H1 (cell line): ENCODE data around the gene SERTAD2. TPM values are rescaled to one million over a fixed set of nuclear protein-coding genes. Genes with fewer than 3 reads are reported as not detected.

Experiments used
- CTCF ChIA-PET: fragments of 300-600 bp; sonication (Branson Sonifier 250); formaldehyde crosslinking; loops from one replicate; lab custom pipeline; 2021; ENCODE audit not compliant: partially characterized antibody; lab: Charles Lee
- POLR2A ChIA-PET: fragments of 300-600 bp; sonication (Branson Sonifier 250); formaldehyde crosslinking; loops from one replicate; lab custom pipeline; 2021; ENCODE audit warnings: inconsistent platforms; ENCODE audit not compliant: partially characterized antibody; lab: Charles Lee
- DNase-seq, 2 experiments: peaks; one replicate each; pipeline versions ENCODE4 v3.0.0 to v3.0.0-alpha.2; 2010 to 2022; ENCODE audit warnings: low spot score in 2 of 2, low read depth in 1 of 2, mixed read lengths in 1 of 2
- FAIRE-seq: peaks from 2 replicates; lab custom pipeline; 2011; peaks lifted over from hg19 to GRCh38; lab: Jason Lieb, UNC
- H2AFZ ChIP-seq: 2 replicates; pipeline ENCODE4 v1.8.1; 2012; ENCODE audit warnings: low read length, inconsistent platforms
- H2AK5ac ChIP-seq: 2 replicates; pipeline ENCODE4 v1.6.1; 2013; ENCODE audit warnings: low read depth, low read length
- H2BK120ac ChIP-seq: replicated peaks from 2 replicates; pipeline ENCODE3; 2013; ENCODE audit warnings: low read depth, low read length, inconsistent platforms
- H2BK12ac ChIP-seq: 2 replicates; pipeline ENCODE4 v1.6.1; 2013; ENCODE audit warnings: low read depth, low read length
- H2BK15ac ChIP-seq: 2 replicates; pipeline ENCODE4 v1.6.1; 2013; ENCODE audit warnings: low read length
- H2BK20ac ChIP-seq: 2 replicates; pipeline ENCODE4 v1.6.1; 2013; ENCODE audit warnings: low read length
- H2BK5ac ChIP-seq: 2 replicates; pipeline ENCODE4 v1.6.1; 2013; ENCODE audit warnings: low read depth, low read length
- H3K14ac ChIP-seq: 2 replicates; pipeline ENCODE4 v1.6.1; 2013; ENCODE audit warnings: inconsistent platforms; ENCODE audit not compliant: insufficient read length
- H3K18ac ChIP-seq: 2 replicates; pipeline ENCODE4 v1.6.1; 2013; ENCODE audit warnings: low read length; ENCODE audit errors: extremely low read depth
- H3K23ac ChIP-seq: 2 replicates; pipeline ENCODE4 v1.6.1; 2013; ENCODE audit warnings: inconsistent platforms; ENCODE audit not compliant: insufficient read length
- H3K23me2 ChIP-seq: 2 replicates; pipeline ENCODE4 v1.6.1; 2013; ENCODE audit warnings: low read depth, low read length
- H3K27ac ChIP-seq: 2 replicates; pipeline ENCODE4 v1.6.1; 2011; ENCODE audit warnings: low read depth, low read length, inconsistent platforms
- H3K27me3 ChIP-seq, 4 experiments: replicated peaks in 1 of 4; 1 replicate in 1 of 4; 2 replicates in 3 of 4; pipeline versions ENCODE4 v1.6.1 to v1.8.1; 2011 to 2013; ENCODE audit warnings: low read length in 3 of 4, mild to moderate bottlenecking in 3 of 4, inconsistent platforms in 2 of 4, mixed read lengths in 2 of 4, moderate library complexity in 1 of 4; ENCODE audit not compliant: control insufficient read depth in 3 of 4, insufficient read depth in 3 of 4; ENCODE audit errors: extremely low read depth in 1 of 4
- H3K36me3 ChIP-seq, 4 experiments: 2 replicates each; pipeline versions ENCODE4 v1.6.1 to v1.8.1; 2011 to 2013; ENCODE audit warnings: mild to moderate bottlenecking in 4 of 4, low read length in 3 of 4, moderate library complexity in 2 of 4, control low read depth in 1 of 4, inconsistent platforms in 1 of 4; ENCODE audit not compliant: insufficient read depth in 4 of 4, control insufficient read depth in 2 of 4
- H3K4ac ChIP-seq: replicated peaks from 2 replicates; pipeline ENCODE3; 2013; ENCODE audit warnings: low read length, low read depth, mixed read lengths, inconsistent platforms; ENCODE audit not compliant: insufficient read length
- H3K4me1 ChIP-seq, 4 experiments: replicated peaks in 1 of 4; 1 replicate in 1 of 4; 2 replicates in 3 of 4; pipeline versions ENCODE4 v1.6.1 to v1.8.1; 2011 to 2013; ENCODE audit warnings: low read length in 3 of 4, inconsistent platforms in 2 of 4, mixed read lengths in 1 of 4; ENCODE audit not compliant: insufficient read depth in 4 of 4, control insufficient read depth in 3 of 4
- H3K4me2 ChIP-seq, 2 experiments: 2 replicates each; pipeline versions ENCODE4 v1.6.1 to v1.8.1; 2011 to 2013; ENCODE audit warnings: low read depth in 2 of 2, low read length in 2 of 2, control low read depth in 1 of 2, inconsistent platforms in 1 of 2, mild to moderate bottlenecking in 1 of 2; ENCODE audit not compliant: insufficient read depth in 1 of 2
- H3K4me3 ChIP-seq, 4 experiments: fragments of 200-600, 300-600 bp in 1 of 4; sonication (generic), shearing (Covaris generic), sonication (Bioruptor Twin) in 1 of 4; 2 replicates each; pipeline versions ENCODE4 v1.5.1 to v1.8.1; 2011 to 2016; ENCODE audit warnings: low read length in 4 of 4, low read depth in 3 of 4, control low read depth in 2 of 4, inconsistent platforms in 2 of 4, mild to moderate bottlenecking in 2 of 4, mixed read lengths in 1 of 4, moderate library complexity in 1 of 4; ENCODE audit not compliant: insufficient read depth in 2 of 4; ENCODE audit errors: extremely low read depth in 1 of 4
- H3K56ac ChIP-seq: replicated peaks from 2 replicates; pipeline ENCODE3; 2013; ENCODE audit warnings: low read depth, mild to moderate bottlenecking, mixed read lengths, low read length, inconsistent platforms; ENCODE audit not compliant: insufficient read length
- H3K79me1 ChIP-seq: 2 replicates; pipeline ENCODE4 v1.6.1; 2013; ENCODE audit warnings: low read depth, low read length, control low read depth
- H3K79me2 ChIP-seq, 2 experiments: 2 replicates each; pipeline versions ENCODE4 v1.6.1 to v1.8.1; 2012 to 2013; ENCODE audit warnings: low read length in 2 of 2, mild to moderate bottlenecking in 2 of 2, inconsistent platforms in 1 of 2; ENCODE audit not compliant: insufficient read depth in 2 of 2, control insufficient read depth in 1 of 2
- H3K9ac ChIP-seq, 4 experiments: replicated peaks in 1 of 4; 1 replicate in 1 of 4; 2 replicates in 3 of 4; pipeline versions ENCODE4 v1.6.1 to v1.8.1; 2011 to 2013; ENCODE audit warnings: low read depth in 3 of 4, low read length in 3 of 4, control low read depth in 2 of 4, mild to moderate bottlenecking in 2 of 4, moderate library complexity in 2 of 4, inconsistent platforms in 1 of 4; ENCODE audit errors: extremely low read depth in 1 of 4
- H3K9me3 ChIP-seq, 2 experiments: 2 replicates each; pipeline versions ENCODE4 v1.6.1 to v1.8.1; 2012 to 2013; ENCODE audit warnings: mild to moderate bottlenecking in 2 of 2, moderate library complexity in 2 of 2, control low read depth in 1 of 2, inconsistent platforms in 1 of 2, low read depth in 1 of 2, low read length in 1 of 2, mixed read lengths in 1 of 2; ENCODE audit not compliant: insufficient read depth in 2 of 2
- H4K20me1 ChIP-seq, 2 experiments: replicated peaks in 1 of 2; 2 replicates each; pipeline versions ENCODE3 to v1.8.1; 2011 to 2013; ENCODE audit warnings: inconsistent platforms in 2 of 2, low read length in 2 of 2, mild to moderate bottlenecking in 1 of 2; ENCODE audit not compliant: insufficient read depth in 2 of 2, control insufficient read depth in 1 of 2
- H4K5ac ChIP-seq: 2 replicates; pipeline ENCODE4 v1.6.1; 2013; ENCODE audit warnings: low read length, low read depth, mixed read lengths, inconsistent platforms; ENCODE audit not compliant: insufficient read length
- H4K8ac ChIP-seq: 2 replicates; pipeline ENCODE4 v1.8.0; 2013; ENCODE audit warnings: mild to moderate bottlenecking, moderate library complexity, low read length, inconsistent platforms; ENCODE audit not compliant: insufficient read depth; ENCODE audit errors: extremely low read depth
- H4K91ac ChIP-seq: replicated peaks from 2 replicates; pipeline ENCODE3; 2013; ENCODE audit warnings: low read length, mixed read lengths, inconsistent platforms; ENCODE audit not compliant: insufficient read length
- CBX5 ChIP-seq: fragments of 300-800, 300-1000 bp; sonication (generic); IDR thresholded peaks from 2 replicates; pipeline ENCODE4 v1.7.1; 2016; ENCODE audit warnings: antibody characterized with exemption, low read length, low read depth
- EP300 ChIP-seq, 2 experiments: IDR thresholded peaks; 1 replicate in 1 of 2; 2 replicates in 1 of 2; pipeline ENCODE4 v1.6.1; 2011 to 2012; ENCODE audit warnings: low read depth in 2 of 2, low read length in 2 of 2, mild to moderate bottlenecking in 2 of 2, borderline replicate concordance in 1 of 2, inconsistent platforms in 1 of 2, moderate library complexity in 1 of 2
- GABPA ChIP-seq: IDR thresholded peaks from 2 replicates; pipeline ENCODE4 v1.6.1; 2011; ENCODE audit warnings: mild to moderate bottlenecking, low read length, moderate library complexity, borderline replicate concordance; ENCODE audit not compliant: insufficient read depth
- HDAC2 ChIP-seq, 2 experiments: fragments of 300-600 bp in 1 of 2; sonication (generic) in 1 of 2; IDR thresholded peaks; 2 replicates each; pipeline ENCODE4 v1.6.1; 2011 to 2012; ENCODE audit warnings: low read depth in 2 of 2, low read length in 2 of 2, mild to moderate bottlenecking in 2 of 2, moderate library complexity in 2 of 2, borderline replicate concordance in 1 of 2, inconsistent platforms in 1 of 2
- JUN ChIP-seq: IDR thresholded peaks from 2 replicates; pipeline ENCODE4 v1.6.1; 2011; ENCODE audit warnings: low read depth, mild to moderate bottlenecking, improper control_type of control experiment, low read length
- NRF1 ChIP-seq: IDR thresholded peaks from 2 replicates; pipeline ENCODE4 v1.6.1; 2011; ENCODE audit warnings: mild to moderate bottlenecking, low read depth, low read length, improper control_type of control experiment
- PHF8 ChIP-seq: fragments of 200-600 bp; sonication (generic); conservative IDR thresholded peaks from 2 replicates; pipeline ENCODE4 v1.7.1; 2012; ENCODE audit warnings: low read depth, mild to moderate bottlenecking, inconsistent platforms, low read length, moderate library complexity
- RBBP5 ChIP-seq: IDR thresholded peaks from 2 replicates; pipeline ENCODE4 v1.7.1; 2012; ENCODE audit warnings: low read depth, mild to moderate bottlenecking, inconsistent platforms, low read length, moderate library complexity, borderline replicate concordance
- RFX5 ChIP-seq: IDR thresholded peaks from 2 replicates; pipeline ENCODE4 v1.6.1; 2011; ENCODE audit warnings: low read depth, low read length, improper control_type of control experiment, borderline replicate concordance
- SIRT6 ChIP-seq: IDR thresholded peaks from one replicate; pipeline ENCODE4 v1.7.1; 2012; ENCODE audit warnings: low read length, inconsistent platforms
- SP1 ChIP-seq: IDR thresholded peaks from 2 replicates; pipeline ENCODE4 v1.6.1; 2011; ENCODE audit warnings: low read depth, low read length
- TAF7 ChIP-seq: optimal IDR thresholded peaks from 2 replicates; pipeline ENCODE3; 2011; ENCODE audit warnings: low read depth, mild to moderate bottlenecking, inconsistent platforms, low read length, moderate library complexity, borderline replicate concordance
- WGBS, 2 experiments: shearing (Covaris generic) in 1 of 2; methylation state at CpG; one replicate each; pipeline versions ENCODE4 v1.1.6 to v1.1.7; 2013 to 2015; ENCODE audit warnings: low lambda C conversion rate in 2 of 2, mixed read lengths in 2 of 2, inconsistent platforms in 1 of 2, low coverage in 1 of 2, missing lambda C conversion rate in 1 of 2; ENCODE audit not compliant: insufficient replicate concordance in 2 of 2, insufficient coverage in 1 of 2, insufficient read length in 1 of 2; ENCODE audit errors: extremely low coverage in 1 of 2, missing lambda C conversion rate in 1 of 2; 5-methylcytosine and 5-hydroxymethylcytosine counted together
- polyA plus RNA-seq, 7 experiments: library from polyadenylated mRNA; depleted of rRNA in 3 of 7; stranded (reverse) in 5 of 7; unstranded in 2 of 7; fragments of >200 nt in 5 of 7; fragments of 200-250 nt in 2 of 7; gene quantifications; 1 replicate in 5 of 7; 2 replicates in 1 of 7; 4 replicates in 1 of 7; pipeline versions ENCODE4 v1.2.1 to v1.2.3, GENCODE V29; 2011 to 2013; ENCODE audit warnings: missing spikeins in 2 of 7, mixed read lengths in 2 of 7
- total RNA-seq: library from RNA; stranded (reverse); fragmentation: NEBNext Ultra II Directional; extraction: Animal tissue kit (Norgen Biotek cat#: 25700); gene quantifications from 2 replicates; pipeline ENCODE4 v1.2.1, GENCODE V29; 2021

The SERTAD2 gene
- total and polyA plus RNA-seq, 2 of the 8 experiments (the other 6 are each of a cell fraction or from before 2014, with no cell fraction given), result 2.9 to 4.5 TPM

DNA sequence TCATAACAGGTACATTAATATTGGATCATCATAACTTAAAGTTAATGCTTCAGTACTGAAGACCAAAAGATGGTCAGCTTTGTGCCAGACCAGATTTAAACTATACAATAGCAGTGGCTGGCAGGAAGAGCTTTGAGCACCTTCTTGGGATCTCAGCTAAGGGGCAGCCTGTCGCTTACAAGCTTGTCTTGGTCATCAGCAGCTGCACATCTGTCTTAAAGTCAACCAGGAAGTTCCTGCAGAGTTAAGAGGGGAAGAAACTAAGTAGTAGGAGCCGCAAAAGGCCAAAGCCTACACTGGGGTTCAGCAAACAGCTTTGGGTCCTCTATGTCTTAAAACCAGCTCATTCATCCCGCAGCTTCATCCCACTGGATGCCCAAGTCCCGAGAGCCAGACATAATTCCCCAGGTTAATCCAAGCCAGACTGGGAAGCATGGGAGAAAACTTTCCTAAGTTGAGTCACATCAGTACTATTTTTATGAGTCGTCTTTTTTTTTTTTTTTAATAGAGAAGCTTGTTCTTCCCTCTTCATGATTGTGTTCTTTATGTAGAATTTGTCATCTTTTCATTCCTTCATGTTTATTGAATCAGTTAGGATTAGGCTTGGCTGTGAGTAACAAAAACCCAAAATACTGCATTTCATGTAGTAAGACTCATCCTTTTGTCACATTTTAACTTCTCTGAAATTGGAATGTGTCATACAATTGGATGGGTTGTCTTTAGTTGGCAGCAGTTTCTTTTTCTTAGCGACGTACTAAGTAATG lies 59.3 kb downstream of the SERTAD2 start:
- no peak overlapping the region for H3K9ac ChIP-seq
- TF ChIP-seq NRF1 (no peak), HDAC2 (IDR thresholded peaks at IDR 0.05; ENCODE audit: borderline replicate concordance in 1 of 2, low read depth in 2 of 2, low read length in 2 of 2) (no peak), RFX5 (no peak), RBBP5 (no peak), GABPA (no peak), JUN (no peak), SIRT6 (no peak), SP1 (no peak), CBX5 (no peak), TAF7 (no peak), EP300 (IDR thresholded peaks at IDR 0.05; ENCODE audit: borderline replicate concordance in 1 of 2, low read depth in 2 of 2, low read length in 2 of 2) (no peak), PHF8 (no peak)

More for the DNA sequence above, 59.3 kb downstream of the SERTAD2 start:
- no peak overlapping the region for H4K91ac ChIP-seq
- no peaks in the 10 kb centered on the region for H3K79me2 ChIP-seq
- H3K4me2 ChIP-seq, result no peak overlapping the region
- H2BK12ac ChIP-seq, result no peak overlapping the region
- H3K23ac ChIP-seq, result no peak overlapping the region
- POLR2A ChIA-PET, result interaction anchor here (0.6 to 0.7 kb wide), 2 partner anchors 12 to 233 kb away, joined by 3 read pairs; no protein-coding TSS in a partner anchor
- H3K4me1 ChIP-seq, result no peaks in the 10 kb centered on the region
- H3K14ac ChIP-seq, result no peak overlapping the region
- no peak overlapping the region for H3K4ac ChIP-seq
- no peak overlapping the region for H2AFZ ChIP-seq
- CTCF ChIA-PET, result interaction anchor here (0.6 to 6.4 kb wide), 27 partner anchors 9 to 695 kb away, joined by 3 to 61 read pairs (median 4); no protein-coding TSS in a partner anchor
- no peaks in the 10 kb centered on the region for H3K27me3 ChIP-seq
- H3K18ac ChIP-seq, result no peak overlapping the region
- H3K79me1 ChIP-seq, result no peaks in the 10 kb centered on the region
- no peak overlapping the region for H4K5ac ChIP-seq
- no peak overlapping the region for H2BK5ac ChIP-seq
- DNase-seq, result no peak
- H3K9me3 ChIP-seq, result no peaks in the 10 kb centered on the region
- WGBS, 2 experiments, result 91% methylated on average over 7 of the region's 7 CpGs; no CpG with 5 or more reads in 1 of the 2 experiments
- H3K56ac ChIP-seq, result no peak overlapping the region
- H3K23me2 ChIP-seq, result no peaks in the 10 kb centered on the region; the same call in 1 of the 2 replicates
- H2BK120ac ChIP-seq, result no peak overlapping the region
- FAIRE-seq, result no peak
- H3K36me3 ChIP-seq, result peaks cover 0 to 7% (median 0%) of the 10 kb centered on the region in 4 experiments; a peak in 3 of 8 replicates
- H3K27ac ChIP-seq, result no peak overlapping the region
- no peak overlapping the region for H3K4me3 ChIP-seq
- H2AK5ac ChIP-seq, result no peak overlapping the region
- H4K20me1 ChIP-seq, result no peaks in the 10 kb centered on the region
- no peak overlapping the region for H4K8ac ChIP-seq
- no peak overlapping the region for H2BK20ac ChIP-seq
- no peak overlapping the region for H2BK15ac ChIP-seq
